GM12874 (cell line): Measurements from ENCODE around the gene AGA.

Experiments used
- CTCF ChIP-seq: IDR thresholded peaks from 2 replicates; pipeline ENCODE4 v1.5.1; 2011; ENCODE audit warnings: low read depth, mild to moderate bottlenecking, control low read depth, low read length, moderate library complexity; ENCODE audit not compliant: insufficient read depth

Gene AGA

GRCh38 chr4:177483760-177484159 is 41.5 kb upstream of the AGA start:
- TF ChIP-seq CTCF = no peak

- TF ChIP-seq CTCF = no peak
These were observed 41.0 kb upstream of the AGA start for GRCh38 chr4:177483271-177483670.

- TF ChIP-seq CTCF = no peak
These were observed 40.1 kb upstream of the AGA start for GRCh38 chr4:177482367-177482766.

GRCh38 chr4:177480795-177481194 is 38.6 kb upstream of the AGA start:
- no peak for TF ChIP-seq CTCF

- no peak for TF ChIP-seq CTCF
These were observed 36.8 kb upstream of the AGA start for GRCh38 chr4:177479063-177479462.

- TF ChIP-seq CTCF = no peak
These were observed 36.3 kb upstream of the AGA start for GRCh38 chr4:177478496-177478895.

GRCh38 chr4:177473991-177474390 is 31.8 kb upstream of the AGA start:
- no peak for TF ChIP-seq CTCF

- no peak for TF ChIP-seq CTCF
These were observed 21.8 kb upstream of the AGA start for GRCh38 chr4:177464026-177464425.
